Measurements from ENCODE around the gene SLK. TPM values are rescaled to one million over a fixed set of nuclear protein-coding genes. Genes with fewer than 3 reads are reported as not detected.

Gene SLK
- total RNA-seq, 2 donors from 2014 or later, result 24.1 to 25.4 TPM

GRCh38 chr10:104016661-104017060 lies 49.7 kb downstream of the SLK start:
- DNase-seq (no peak), ATAC-seq (no peak)
- H3K27ac Mint-ChIP-seq, result no peak overlapping the region
- H3K4me3 Mint-ChIP-seq, result no peak overlapping the region
- H3K4me1 Mint-ChIP-seq, result peaks cover under 1% of the 10 kb centered on the region
- peaks cover under 1% of the 10 kb centered on the region for H3K36me3 Mint-ChIP-seq (ENCODE audit: low read depth)
- H3K9me3 ChIP-seq (ENCODE audit: control insufficient read depth, low read length, poor library complexity, severe bottlenecking), result no peaks in the 10 kb centered on the region
- H3K27me3 Mint-ChIP-seq, result no peaks in the 10 kb centered on the region

GRCh38 chr10:104018471-104018870 lies 51.5 kb downstream of the SLK start:
- H3K27me3 Mint-ChIP-seq, result no peaks in the 10 kb centered on the region
- no peak for ATAC-seq
- H3K4me1 Mint-ChIP-seq, result peaks cover 7% of the 10 kb centered on the region
- H3K36me3 Mint-ChIP-seq (ENCODE audit: low read depth), result peaks cover 12% of the 10 kb centered on the region
- H3K27ac Mint-ChIP-seq, result no peak overlapping the region
- DNase-seq, result no peak
- no peak overlapping the region for H3K4me3 Mint-ChIP-seq
- H3K9me3 ChIP-seq (ENCODE audit: control insufficient read depth, low read length, poor library complexity, severe bottlenecking), result no peaks in the 10 kb centered on the region

GRCh38 chr10:104020020-104020419 lies 53.1 kb downstream of the SLK start:
- Mint-ChIP-seq H3K36me3 (ENCODE audit: low read depth) (peaks cover 23% of the 10 kb centered on the region), H3K27ac (no peak overlapping the region), H3K4me3 (no peak overlapping the region), H3K27me3 (no peaks in the 10 kb centered on the region), H3K4me1 (peaks cover 10% of the 10 kb centered on the region)
- ATAC-seq, result no peak
- H3K9me3 ChIP-seq (ENCODE audit: control insufficient read depth, low read length, poor library complexity, severe bottlenecking), result no peaks in the 10 kb centered on the region
- no peak for DNase-seq

- Mint-ChIP-seq H3K27ac (peak overlapping the region; percentile 56), H3K36me3 (ENCODE audit: low read depth) (peaks cover 23% of the 10 kb centered on the region), H3K27me3 (no peaks in the 10 kb centered on the region), H3K4me3 (no peak overlapping the region), H3K4me1 (peaks cover 10% of the 10 kb centered on the region)
- DNase-seq (no peak), ATAC-seq (no peak)
- H3K9me3 ChIP-seq (ENCODE audit: control insufficient read depth, low read length, poor library complexity, severe bottlenecking), result no peaks in the 10 kb centered on the region
Observed at GRCh38 chr10:104021246-104021645, 54.3 kb downstream of the SLK start.

GRCh38 chr10:104022026-104022425 lies 55.1 kb downstream of the SLK start:
- Mint-ChIP-seq H3K27ac (peak overlapping the region; percentile 56), H3K4me3 (no peak overlapping the region), H3K4me1 (peaks cover 10% of the 10 kb centered on the region), H3K27me3 (no peaks in the 10 kb centered on the region), H3K36me3 (ENCODE audit: low read depth) (peaks cover 23% of the 10 kb centered on the region)
- DNase-seq (no peak), ATAC-seq (no peak)
- H3K9me3 ChIP-seq (ENCODE audit: control insufficient read depth, low read length, poor library complexity, severe bottlenecking), result no peaks in the 10 kb centered on the region

- H3K36me3 Mint-ChIP-seq (ENCODE audit: low read depth), result peaks cover 23% of the 10 kb centered on the region
- peaks cover 10% of the 10 kb centered on the region for H3K4me1 Mint-ChIP-seq
- no peak for DNase-seq
- no peak for ATAC-seq
- no peaks in the 10 kb centered on the region for H3K9me3 ChIP-seq (ENCODE audit: control insufficient read depth, low read length, poor library complexity, severe bottlenecking)
- no peak overlapping the region for H3K27ac Mint-ChIP-seq
- H3K4me3 Mint-ChIP-seq, result no peak overlapping the region
- H3K27me3 Mint-ChIP-seq, result no peaks in the 10 kb centered on the region
Observed at GRCh38 chr10:104025524-104025923, 58.6 kb downstream of the SLK start.

GRCh38 chr10:104026762-104027161 lies 59.8 kb downstream of the SLK start:
- Mint-ChIP-seq H3K4me1 (peaks cover 13% of the 10 kb centered on the region), H3K27me3 (no peaks in the 10 kb centered on the region), H3K27ac (no peak overlapping the region), H3K36me3 (ENCODE audit: low read depth) (peaks cover 25% of the 10 kb centered on the region), H3K4me3 (no peak overlapping the region)
- ATAC-seq (no peak), DNase-seq (no peak)
- no peaks in the 10 kb centered on the region for H3K9me3 ChIP-seq (ENCODE audit: control insufficient read depth, low read length, poor library complexity, severe bottlenecking)

GRCh38 chr10:104028146-104028545 lies 61.2 kb downstream of the SLK start:
- Mint-ChIP-seq H3K27ac (peak overlapping the region; percentile 60), H3K27me3 (no peaks in the 10 kb centered on the region), H3K4me1 (peaks cover 8% of the 10 kb centered on the region), H3K36me3 (ENCODE audit: low read depth) (peaks cover 17% of the 10 kb centered on the region), H3K4me3 (no peak overlapping the region)
- peak; percentile 84 for ATAC-seq
- H3K9me3 ChIP-seq (ENCODE audit: control insufficient read depth, low read length, poor library complexity, severe bottlenecking), result no peaks in the 10 kb centered on the region
- DNase-seq, result no peak

GRCh38 chr10:104028823-104029520 lies 62.0 kb downstream of the SLK start:
- Mint-ChIP-seq H3K4me1 (peaks cover 6% of the 10 kb centered on the region), H3K27ac (no peak overlapping the region), H3K4me3 (no peak overlapping the region), H3K36me3 (ENCODE audit: low read depth) (peaks cover 11% of the 10 kb centered on the region), H3K27me3 (no peaks in the 10 kb centered on the region)
- DNase-seq, result no peak
- H3K9me3 ChIP-seq (ENCODE audit: control insufficient read depth, low read length, poor library complexity, severe bottlenecking), result no peaks in the 10 kb centered on the region
- no peak for ATAC-seq

- H3K27me3 Mint-ChIP-seq, result no peaks in the 10 kb centered on the region
- H3K4me1 Mint-ChIP-seq, result peaks cover 4% of the 10 kb centered on the region
- peaks cover 5% of the 10 kb centered on the region for H3K36me3 Mint-ChIP-seq (ENCODE audit: low read depth)
- no peak overlapping the region for H3K27ac Mint-ChIP-seq
- H3K9me3 ChIP-seq (ENCODE audit: control insufficient read depth, low read length, poor library complexity, severe bottlenecking), result no peaks in the 10 kb centered on the region
- DNase-seq (no peak), ATAC-seq (no peak)
- no peak overlapping the region for H3K4me3 Mint-ChIP-seq
Observed at GRCh38 chr10:104029521-104029860, 62.6 kb downstream of the SLK start.

GRCh38 chr10:104031631-104032030 lies 64.7 kb downstream of the SLK start:
- H3K36me3 Mint-ChIP-seq (ENCODE audit: low read depth), result peaks cover 4% of the 10 kb centered on the region
- no peaks in the 10 kb centered on the region for H3K9me3 ChIP-seq (ENCODE audit: control insufficient read depth, low read length, poor library complexity, severe bottlenecking)
- peaks cover 9% of the 10 kb centered on the region for H3K4me1 Mint-ChIP-seq
- ATAC-seq, result no peak
- H3K27me3 Mint-ChIP-seq, result no peaks in the 10 kb centered on the region
- H3K27ac Mint-ChIP-seq, result peak overlapping the region; percentile 34
- no peak for DNase-seq
- H3K4me3 Mint-ChIP-seq, result no peak overlapping the region

GRCh38 chr10:104032144-104032775 lies 65.3 kb downstream of the SLK start:
- ATAC-seq, result no peak

GRCh38 chr10:104033401-104033930 lies 66.5 kb downstream of the SLK start:
- Mint-ChIP-seq H3K27me3 (no peaks in the 10 kb centered on the region), H3K27ac (no peak overlapping the region), H3K36me3 (ENCODE audit: low read depth) (peaks cover 4% of the 10 kb centered on the region), H3K4me1 (peaks cover 11% of the 10 kb centered on the region), H3K4me3 (no peak overlapping the region)
- H3K9me3 ChIP-seq (ENCODE audit: control insufficient read depth, low read length, poor library complexity, severe bottlenecking), result no peaks in the 10 kb centered on the region
- ATAC-seq (no peak), DNase-seq (no peak)

More at GRCh38 chr10:104032144-104032775, 65.3 kb downstream of the SLK start:
- Mint-ChIP-seq H3K36me3 (ENCODE audit: low read depth) (peaks cover 4% of the 10 kb centered on the region), H3K4me3 (no peak overlapping the region), H3K27ac (no peak overlapping the region), H3K4me1 (peaks cover 9% of the 10 kb centered on the region), H3K27me3 (no peaks in the 10 kb centered on the region)
- no peak for DNase-seq
- H3K9me3 ChIP-seq (ENCODE audit: control insufficient read depth, low read length, poor library complexity, severe bottlenecking), result no peaks in the 10 kb centered on the region

- Mint-ChIP-seq H3K4me3 (no peak overlapping the region), H3K27ac (no peak overlapping the region), H3K27me3 (no peaks in the 10 kb centered on the region), H3K36me3 (ENCODE audit: low read depth) (peaks cover 4% of the 10 kb centered on the region), H3K4me1 (peaks cover 11% of the 10 kb centered on the region)
- no peak for DNase-seq
- H3K9me3 ChIP-seq (ENCODE audit: control insufficient read depth, low read length, poor library complexity, severe bottlenecking), result no peaks in the 10 kb centered on the region
- ATAC-seq, result no peak
Observed at GRCh38 chr10:104033966-104034365, 67.0 kb downstream of the SLK start.

Measured in T-helper 17 cell (primary cell).